Erythroblast (primary cell): ENCODE results near the gene SLC25A26.

Experiments
- GATA1 ChIP-seq: IDR thresholded peaks from 2 replicates; pipeline ENCODE4 v1.6.1; 2011; ENCODE audit warnings: low read depth, mild to moderate bottlenecking, control low read depth, low read length, moderate library complexity
- POLR2A ChIP-seq: IDR thresholded peaks from 2 replicates; pipeline ENCODE4 v1.6.1; 2011; ENCODE audit warnings: mild to moderate bottlenecking, low read length

- TF ChIP-seq POLR2A (no peak), GATA1 (no peak)
These were observed 16.8 kb downstream of the SLC25A26 start for GRCh38 chr3:66237552-66237951.
